SH-SY5Y (cell line): ENCODE measurements around the gene ELK3.

ENCODE experiments used
- GATA2 ChIP-seq: IDR thresholded peaks from 2 replicates; pipeline ENCODE4 v1.6.1; 2011; ENCODE audit warnings: mild to moderate bottlenecking, low read depth, low read length
- GATA3 ChIP-seq: IDR thresholded peaks from 2 replicates; pipeline ENCODE4 v1.6.1; 2011; ENCODE audit warnings: low read depth, mild to moderate bottlenecking, low read length, moderate library complexity

GRCh38 chr12:96285158-96285557, 91.0 kb downstream of the ELK3 start:
- TF ChIP-seq GATA2: no peak
- TF ChIP-seq GATA3: no peak
